HepG2 (cell line): Measurements from ENCODE around the gene ASCC2. TPM values are rescaled to one million over a fixed set of nuclear protein-coding genes. Genes with fewer than 3 reads are reported as not detected.

Experiments used
- BHLHE40 ChIP-seq: IDR thresholded peaks from 2 replicates; pipeline ENCODE4 v1.6.1; 2011; ENCODE audit warnings: low read length, improper control_type of control experiment
- FOSL1 ChIP-seq: sonication (generic); formaldehyde crosslinking; IDR thresholded peaks from 2 replicates; pipeline ENCODE4 v1.9.0; 2021; ENCODE audit warnings: missing genetic modification reagents, borderline replicate concordance
- NR3C1 ChIP-seq: sonication (generic); formaldehyde crosslinking; IDR thresholded peaks from 2 replicates; pipeline ENCODE4 v1.4.0; 2020; ENCODE audit warnings: missing genetic modification reagents
- SALL1 ChIP-seq: sonication (generic); formaldehyde crosslinking; IDR thresholded peaks from 2 replicates; pipeline ENCODE4 v1.8.0; 2022; ENCODE audit warnings: mild to moderate bottlenecking, missing genetic modification reagents
- SRF ChIP-seq: IDR thresholded peaks from 2 replicates; pipeline ENCODE4 v1.6.1; 2011; ENCODE audit warnings: mild to moderate bottlenecking, low read depth, low read length, moderate library complexity
- TP53 ChIP-seq: sonication (generic); formaldehyde crosslinking; conservative IDR thresholded peaks from 2 replicates; pipeline ENCODE4 v1.4.0; 2020; ENCODE audit warnings: missing genetic modification reagents
- ZFAT ChIP-seq: sonication (generic); formaldehyde crosslinking; conservative IDR thresholded peaks from 2 replicates; pipeline ENCODE4 v1.8.1; 2023; ENCODE audit warnings: missing genetic modification reagents, inconsistent platforms
- ZNF136 ChIP-seq: sonication (generic); formaldehyde crosslinking; IDR thresholded peaks from 2 replicates; pipeline ENCODE4 v1.8.1; 2022; ENCODE audit warnings: low read depth, mild to moderate bottlenecking, moderate library complexity, missing genetic modification reagents
- ZNF468 ChIP-seq: sonication (generic); formaldehyde crosslinking; IDR thresholded peaks from 2 replicates; pipeline ENCODE4 v1.8.0; 2022; ENCODE audit warnings: mild to moderate bottlenecking, moderate library complexity, missing genetic modification reagents
- ZNF562 ChIP-seq: sonication (generic); formaldehyde crosslinking; IDR thresholded peaks from 2 replicates; pipeline ENCODE4 v1.8.0; 2022; ENCODE audit warnings: missing genetic modification reagents, borderline replicate concordance
- ZNF614 ChIP-seq: IDR thresholded peaks from 2 replicates; pipeline ENCODE4 v1.6.1; 2018; ENCODE audit warnings: missing biosample characterization, missing genetic modification reagents, inconsistent platforms, borderline replicate concordance
- polyA plus RNA-seq, 8 experiments: library from polyadenylated mRNA; depleted of rRNA in 3 of 8; stranded (reverse) in 7 of 8; unstranded in 1 of 8; fragments of >200 nt; fragmentation: Illumina TruSeq in 4 of 8; extraction: Trizol in 4 of 8; gene quantifications; 2 replicates each; pipeline versions ENCODE4 v1.2.1 to v1.2.3, GENCODE V29; 2011 to 2016; ENCODE audit warnings: low read depth in 4 of 8, missing spikeins in 1 of 8, mixed read lengths in 1 of 8; ENCODE audit not compliant: insufficient read depth in 1 of 8
- total RNA-seq, 5 experiments: library from RNA; depleted of rRNA; stranded (reverse); fragments of >200 nt; fragmentation: Illumina TruSeq; extraction: Trizol; gene quantifications; 2 replicates each; pipeline ENCODE4 v1.2.3, GENCODE V29; 2016; ENCODE audit warnings: low read depth in 1 of 5
- TF ChIP-seq, protein P1 (sequence below): sonication (generic); formaldehyde crosslinking; IDR thresholded peaks from 2 replicates; pipeline ENCODE4 v1.8.0; 2022; ENCODE audit warnings: mild to moderate bottlenecking, missing genetic modification reagents
- TF ChIP-seq, protein P2 (sequence below): sonication (generic); formaldehyde crosslinking; IDR thresholded peaks from 2 replicates; pipeline ENCODE4 v1.4.0; 2020; ENCODE audit warnings: missing genetic modification reagents
- TF ChIP-seq, protein P3 (sequence below): IDR thresholded peaks from 2 replicates; pipeline ENCODE4 v1.6.1; 2016; ENCODE audit warnings: missing compliant biosample characterization, missing genetic modification reagents, borderline replicate concordance
- TF ChIP-seq, protein P4 (sequence below): sonication (generic); formaldehyde crosslinking; IDR thresholded peaks from 2 replicates; pipeline ENCODE4 v1.4.0; 2020; ENCODE audit warnings: mild to moderate bottlenecking, missing genetic modification reagents
- TF ChIP-seq, protein P5 (sequence below): IDR thresholded peaks from 2 replicates; pipeline ENCODE4 v1.6.1; 2018; ENCODE audit warnings: missing genetic modification reagents, mild to moderate bottlenecking, missing compliant biosample characterization
- TF ChIP-seq, protein P6 (sequence below): sonication (generic); formaldehyde crosslinking; IDR thresholded peaks from 2 replicates; pipeline ENCODE4 v1.4.0; 2020; ENCODE audit warnings: missing genetic modification reagents, borderline replicate concordance
- TF ChIP-seq, protein P7 (sequence below): sonication (generic); formaldehyde crosslinking; IDR thresholded peaks from 2 replicates; pipeline ENCODE4 v1.8.1; 2023; ENCODE audit warnings: mild to moderate bottlenecking, missing genetic modification reagents, borderline replicate concordance

The ASCC2 gene
- total and polyA plus RNA-seq, 2 of the 13 experiments (the other 11 are each of a cell fraction or from before 2014, with no cell fraction given) = 26.2 to 26.3 TPM

DNA sequence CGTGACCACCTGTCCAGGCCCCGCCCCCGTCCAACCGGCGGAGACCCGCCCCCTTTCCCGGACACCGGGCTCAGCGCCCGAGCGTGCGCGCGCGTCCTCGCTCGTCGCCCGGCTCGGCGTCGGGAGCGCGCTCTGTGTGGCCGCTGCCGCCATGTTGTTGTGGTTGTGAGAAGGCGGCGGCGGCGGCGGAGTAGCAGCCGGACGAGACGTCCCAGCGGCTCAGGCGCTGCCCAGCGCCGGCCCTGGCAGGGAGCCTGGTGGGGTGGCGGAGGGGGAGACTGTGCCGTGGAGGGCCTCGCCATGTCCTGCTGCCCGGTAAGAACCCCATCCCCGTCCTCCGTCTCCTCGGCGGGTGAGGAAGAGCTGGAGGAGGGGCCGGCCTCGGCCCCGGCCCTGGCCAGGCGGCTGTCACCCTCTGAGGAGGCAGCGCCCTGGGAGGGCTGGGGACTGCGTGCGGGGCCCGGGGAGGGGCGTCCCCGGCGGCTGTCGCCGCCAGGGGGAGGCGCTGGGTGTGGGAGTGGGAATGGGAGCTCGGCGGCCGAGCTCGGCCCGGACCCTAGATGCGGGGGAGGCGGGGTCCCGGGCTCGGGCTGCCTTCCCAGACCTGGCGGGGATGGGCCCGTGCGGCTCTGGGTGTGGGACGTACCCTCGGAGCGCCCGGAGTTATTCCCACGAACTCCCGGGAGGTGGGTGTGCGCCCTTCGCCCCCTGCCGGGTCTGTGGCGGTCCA is 45.1 kb upstream of the ASCC2 start, which contains the start of gene MTMR3 (continued):
- TF ChIP-seq, protein P1, sequence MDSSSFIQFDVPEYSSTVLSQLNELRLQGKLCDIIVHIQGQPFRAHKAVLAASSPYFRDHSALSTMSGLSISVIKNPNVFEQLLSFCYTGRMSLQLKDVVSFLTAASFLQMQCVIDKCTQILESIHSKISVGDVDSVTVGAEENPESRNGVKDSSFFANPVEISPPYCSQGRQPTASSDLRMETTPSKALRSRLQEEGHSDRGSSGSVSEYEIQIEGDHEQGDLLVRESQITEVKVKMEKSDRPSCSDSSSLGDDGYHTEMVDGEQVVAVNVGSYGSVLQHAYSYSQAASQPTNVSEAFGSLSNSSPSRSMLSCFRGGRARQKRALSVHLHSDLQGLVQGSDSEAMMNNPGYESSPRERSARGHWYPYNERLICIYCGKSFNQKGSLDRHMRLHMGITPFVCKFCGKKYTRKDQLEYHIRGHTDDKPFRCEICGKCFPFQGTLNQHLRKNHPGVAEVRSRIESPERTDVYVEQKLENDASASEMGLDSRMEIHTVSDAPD (CRISPR knock-in tag) = no peak
- TF ChIP-seq FOSL1 (CRISPR knock-in tag) = no peak
- TF ChIP-seq SALL1 = peak; percentile 28; the same call in 1 of the 2 replicates
- TF ChIP-seq, protein P2, sequence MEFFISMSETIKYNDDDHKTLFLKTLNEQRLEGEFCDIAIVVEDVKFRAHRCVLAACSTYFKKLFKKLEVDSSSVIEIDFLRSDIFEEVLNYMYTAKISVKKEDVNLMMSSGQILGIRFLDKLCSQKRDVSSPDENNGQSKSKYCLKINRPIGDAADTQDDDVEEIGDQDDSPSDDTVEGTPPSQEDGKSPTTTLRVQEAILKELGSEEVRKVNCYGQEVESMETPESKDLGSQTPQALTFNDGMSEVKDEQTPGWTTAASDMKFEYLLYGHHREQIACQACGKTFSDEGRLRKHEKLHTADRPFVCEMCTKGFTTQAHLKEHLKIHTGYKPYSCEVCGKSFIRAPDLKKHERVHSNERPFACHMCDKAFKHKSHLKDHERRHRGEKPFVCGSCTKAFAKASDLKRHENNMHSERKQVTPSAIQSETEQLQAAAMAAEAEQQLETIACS = peak; percentile 98
- TF ChIP-seq, protein P3, sequence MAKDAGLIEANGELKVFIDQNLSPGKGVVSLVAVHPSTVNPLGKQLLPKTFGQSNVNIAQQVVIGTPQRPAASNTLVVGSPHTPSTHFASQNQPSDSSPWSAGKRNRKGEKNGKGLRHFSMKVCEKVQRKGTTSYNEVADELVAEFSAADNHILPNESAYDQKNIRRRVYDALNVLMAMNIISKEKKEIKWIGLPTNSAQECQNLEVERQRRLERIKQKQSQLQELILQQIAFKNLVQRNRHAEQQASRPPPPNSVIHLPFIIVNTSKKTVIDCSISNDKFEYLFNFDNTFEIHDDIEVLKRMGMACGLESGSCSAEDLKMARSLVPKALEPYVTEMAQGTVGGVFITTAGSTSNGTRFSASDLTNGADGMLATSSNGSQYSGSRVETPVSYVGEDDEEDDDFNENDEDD = 0 out of 2 replicates have a peak, but pooled peaks have one; percentile 5
- no peak for TF ChIP-seq ZNF562 (CRISPR knock-in tag)
- TF ChIP-seq ZFAT (CRISPR knock-in tag) = 0 out of 2 replicates have a peak, but pooled peaks have one; percentile 5
- TF ChIP-seq, protein P4, sequence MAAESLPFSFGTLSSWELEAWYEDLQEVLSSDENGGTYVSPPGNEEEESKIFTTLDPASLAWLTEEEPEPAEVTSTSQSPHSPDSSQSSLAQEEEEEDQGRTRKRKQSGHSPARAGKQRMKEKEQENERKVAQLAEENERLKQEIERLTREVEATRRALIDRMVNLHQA = no peak
- no peak for TF ChIP-seq TP53 (CRISPR knock-in tag)
- TF ChIP-seq, protein P5, sequence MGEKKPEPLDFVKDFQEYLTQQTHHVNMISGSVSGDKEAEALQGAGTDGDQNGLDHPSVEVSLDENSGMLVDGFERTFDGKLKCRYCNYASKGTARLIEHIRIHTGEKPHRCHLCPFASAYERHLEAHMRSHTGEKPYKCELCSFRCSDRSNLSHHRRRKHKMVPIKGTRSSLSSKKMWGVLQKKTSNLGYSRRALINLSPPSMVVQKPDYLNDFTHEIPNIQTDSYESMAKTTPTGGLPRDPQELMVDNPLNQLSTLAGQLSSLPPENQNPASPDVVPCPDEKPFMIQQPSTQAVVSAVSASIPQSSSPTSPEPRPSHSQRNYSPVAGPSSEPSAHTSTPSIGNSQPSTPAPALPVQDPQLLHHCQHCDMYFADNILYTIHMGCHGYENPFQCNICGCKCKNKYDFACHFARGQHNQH (CRISPR knock-in tag) = peak; percentile 43; the same call in 1 of the 2 replicates
- TF ChIP-seq, protein P6, sequence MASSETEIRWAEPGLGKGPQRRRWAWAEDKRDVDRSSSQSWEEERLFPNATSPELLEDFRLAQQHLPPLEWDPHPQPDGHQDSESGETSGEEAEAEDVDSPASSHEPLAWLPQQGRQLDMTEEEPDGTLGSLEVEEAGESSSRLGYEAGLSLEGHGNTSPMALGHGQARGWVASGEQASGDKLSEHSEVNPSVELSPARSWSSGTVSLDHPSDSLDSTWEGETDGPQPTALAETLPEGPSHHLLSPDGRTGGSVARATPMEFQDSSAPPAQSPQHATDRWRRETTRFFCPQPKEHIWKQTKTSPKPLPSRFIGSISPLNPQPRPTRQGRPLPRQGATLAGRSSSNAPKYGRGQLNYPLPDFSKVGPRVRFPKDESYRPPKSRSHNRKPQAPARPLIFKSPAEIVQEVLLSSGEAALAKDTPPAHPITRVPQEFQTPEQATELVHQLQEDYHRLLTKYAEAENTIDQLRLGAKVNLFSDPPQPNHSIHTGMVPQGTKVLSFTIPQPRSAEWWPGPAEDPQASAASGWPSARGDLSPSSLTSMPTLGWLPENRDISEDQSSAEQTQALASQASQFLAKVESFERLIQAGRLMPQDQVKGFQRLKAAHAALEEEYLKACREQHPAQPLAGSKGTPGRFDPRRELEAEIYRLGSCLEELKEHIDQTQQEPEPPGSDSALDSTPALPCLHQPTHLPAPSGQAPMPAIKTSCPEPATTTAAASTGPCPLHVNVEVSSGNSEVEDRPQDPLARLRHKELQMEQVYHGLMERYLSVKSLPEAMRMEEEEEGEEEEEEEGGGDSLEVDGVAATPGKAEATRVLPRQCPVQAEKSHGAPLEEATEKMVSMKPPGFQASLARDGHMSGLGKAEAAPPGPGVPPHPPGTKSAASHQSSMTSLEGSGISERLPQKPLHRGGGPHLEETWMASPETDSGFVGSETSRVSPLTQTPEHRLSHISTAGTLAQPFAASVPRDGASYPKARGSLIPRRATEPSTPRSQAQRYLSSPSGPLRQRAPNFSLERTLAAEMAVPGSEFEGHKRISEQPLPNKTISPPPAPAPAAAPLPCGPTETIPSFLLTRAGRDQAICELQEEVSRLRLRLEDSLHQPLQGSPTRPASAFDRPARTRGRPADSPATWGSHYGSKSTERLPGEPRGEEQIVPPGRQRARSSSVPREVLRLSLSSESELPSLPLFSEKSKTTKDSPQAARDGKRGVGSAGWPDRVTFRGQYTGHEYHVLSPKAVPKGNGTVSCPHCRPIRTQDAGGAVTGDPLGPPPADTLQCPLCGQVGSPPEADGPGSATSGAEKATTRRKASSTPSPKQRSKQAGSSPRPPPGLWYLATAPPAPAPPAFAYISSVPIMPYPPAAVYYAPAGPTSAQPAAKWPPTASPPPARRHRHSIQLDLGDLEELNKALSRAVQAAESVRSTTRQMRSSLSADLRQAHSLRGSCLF = no peak
- TF ChIP-seq ZNF136 (CRISPR knock-in tag) = no peak
- no peak for TF ChIP-seq ZNF468 (CRISPR knock-in tag)
- TF ChIP-seq BHLHE40 = no peak
- TF ChIP-seq, protein P7, sequence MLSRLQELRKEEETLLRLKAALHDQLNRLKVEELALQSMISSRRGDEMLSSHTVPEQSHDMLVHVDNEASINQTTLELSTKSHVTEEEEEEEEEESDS (CRISPR knock-in tag) = no peak
- TF ChIP-seq ZNF614 (CRISPR knock-in tag) = peak; percentile 29; the same call in 1 of the 2 replicates
- no peak for TF ChIP-seq SRF
- TF ChIP-seq NR3C1 (CRISPR knock-in tag) = no peak
